Stimulated activated naive CD8-positive, alpha-beta T cell treated with anti-CD3 and anti-CD28 coated beads, Interleukin-15, Interleukin-2, amounts not matched to agents 100 ng/mL and 50 ng/mL, for 24 hours (primary cell): ENCODE data around the gene NUP93.
A peak's percentile ranks its signal among the peaks of the same experiment; 100 is the strongest.
"Not testable (repeated sequence)": the region's sequence is repeated elsewhere in the genome, so short reads cannot be mapped to it uniquely, and the experiment has no call there.

Experiments
- H3K27ac Mint-ChIP-seq: one replicate; pipeline ENCODE4 v1.8.0; 2021; ENCODE audit warnings: mild to moderate bottlenecking, mixed read lengths
- H3K27me3 Mint-ChIP-seq: one replicate; pipeline ENCODE4 v1.8.0; 2021; ENCODE audit warnings: mixed read lengths
- H3K36me3 Mint-ChIP-seq: one replicate; pipeline ENCODE4 v1.8.0; 2021; ENCODE audit warnings: low read depth, mixed read lengths
- H3K4me1 Mint-ChIP-seq: one replicate; pipeline ENCODE4 v1.8.0; 2021; ENCODE audit warnings: low read depth, mixed read lengths
- H3K4me3 Mint-ChIP-seq: one replicate; pipeline ENCODE4 v1.8.0; 2021; ENCODE audit warnings: mild to moderate bottlenecking, mixed read lengths
- H3K9me3 Mint-ChIP-seq: one replicate; pipeline ENCODE4 v1.8.0; 2021; ENCODE audit warnings: mixed read lengths

Gene NUP93

GRCh38 chr16:56861092-56861610 is 131.2 kb downstream of the NUP93 start:
- peaks cover 53% of the 10 kb centered on the region for H3K4me1 Mint-ChIP-seq
- H3K27ac Mint-ChIP-seq = no peak overlapping the region
- H3K9me3 Mint-ChIP-seq = no peaks in the 10 kb centered on the region
- H3K36me3 Mint-ChIP-seq = no peaks in the 10 kb centered on the region
- H3K27me3 Mint-ChIP-seq = no peaks in the 10 kb centered on the region
- H3K4me3 Mint-ChIP-seq = peak overlapping the region; percentile 42

GRCh38 chr16:56861756-56862155 is 131.8 kb downstream of the NUP93 start:
- H3K27ac Mint-ChIP-seq = peak overlapping the region; percentile 34
- no peaks in the 10 kb centered on the region for H3K9me3 Mint-ChIP-seq
- H3K4me1 Mint-ChIP-seq = peaks cover 53% of the 10 kb centered on the region
- H3K4me3 Mint-ChIP-seq = peak overlapping the region; percentile 27
- H3K36me3 Mint-ChIP-seq = no peaks in the 10 kb centered on the region
- no peaks in the 10 kb centered on the region for H3K27me3 Mint-ChIP-seq

GRCh38 chr16:56862776-56863175 is 132.8 kb downstream of the NUP93 start:
- Mint-ChIP-seq H3K9me3 (no peaks in the 10 kb centered on the region), H3K36me3 (no peaks in the 10 kb centered on the region), H3K4me1 (peaks cover 59% of the 10 kb centered on the region), H3K27ac (no peak overlapping the region), H3K4me3 (no peak overlapping the region), H3K27me3 (no peaks in the 10 kb centered on the region)

- peaks cover 46% of the 10 kb centered on the region for H3K4me1 Mint-ChIP-seq
- no peak within 1 kb of the TSS for H3K27ac Mint-ChIP-seq
- H3K36me3 Mint-ChIP-seq = no peaks in the 10 kb centered on the region
- no peaks in the 10 kb centered on the region for H3K27me3 Mint-ChIP-seq
- no peaks in the 10 kb centered on the region for H3K9me3 Mint-ChIP-seq
- H3K4me3 Mint-ChIP-seq = no peak within 1 kb of the TSS
These were observed 135.0 kb downstream of the NUP93 start, which contains the start of gene SLC12A3 for GRCh38 chr16:56864960-56865359. Gene SLC12A3, plus strand, starts transcription at chr16:56865207. Its CDS starts 29 bp downstream, at chr16:56865236.

GRCh38 chr16:56865394-56866062 is 135.6 kb downstream of the NUP93 start:
- Mint-ChIP-seq H3K36me3 (no peaks in the 10 kb centered on the region), H3K4me3 (no peak overlapping the region), H3K27ac (no peak overlapping the region), H3K27me3 (no peaks in the 10 kb centered on the region), H3K4me1 (peaks cover 46% of the 10 kb centered on the region), H3K9me3 (no peaks in the 10 kb centered on the region)

- Mint-ChIP-seq H3K4me3 (no peak overlapping the region), H3K27me3 (no peaks in the 10 kb centered on the region), H3K9me3 (no peaks in the 10 kb centered on the region), H3K4me1 (peaks cover 32% of the 10 kb centered on the region), H3K27ac (no peak overlapping the region), H3K36me3 (no peaks in the 10 kb centered on the region)
These were observed 137.3 kb downstream of the NUP93 start for GRCh38 chr16:56866955-56867830.

GRCh38 chr16:56868175-56868574 is 138.2 kb downstream of the NUP93 start:
- Mint-ChIP-seq H3K27ac (no peak overlapping the region), H3K36me3 (no peaks in the 10 kb centered on the region), H3K27me3 (no peaks in the 10 kb centered on the region), H3K9me3 (no peaks in the 10 kb centered on the region), H3K4me3 (no peak overlapping the region), H3K4me1 (peaks cover 22% of the 10 kb centered on the region)

GRCh38 chr16:56868766-56869165 is 138.8 kb downstream of the NUP93 start:
- not testable (repeated sequence) for H3K27ac Mint-ChIP-seq, H3K9me3 Mint-ChIP-seq, H3K36me3 Mint-ChIP-seq, H3K4me3 Mint-ChIP-seq, H3K27me3 Mint-ChIP-seq
- H3K4me1 Mint-ChIP-seq = peaks cover 17% of the 10 kb centered on the region

GRCh38 chr16:56869513-56870275 is 139.8 kb downstream of the NUP93 start:
- peak overlapping the region; percentile 61 for H3K27ac Mint-ChIP-seq
- H3K4me3 Mint-ChIP-seq = no peak overlapping the region
- no peaks in the 10 kb centered on the region for H3K27me3 Mint-ChIP-seq
- H3K9me3 Mint-ChIP-seq = no peaks in the 10 kb centered on the region
- peaks cover 17% of the 10 kb centered on the region for H3K4me1 Mint-ChIP-seq
- H3K36me3 Mint-ChIP-seq = no peaks in the 10 kb centered on the region

GRCh38 chr16:56870276-56870888 is 140.5 kb downstream of the NUP93 start:
- Mint-ChIP-seq H3K4me1 (peaks cover 17% of the 10 kb centered on the region), H3K27ac (peak overlapping the region; percentile 16), H3K9me3 (no peaks in the 10 kb centered on the region), H3K36me3 (no peaks in the 10 kb centered on the region), H3K4me3 (no peak overlapping the region), H3K27me3 (no peaks in the 10 kb centered on the region)

GRCh38 chr16:56871172-56871593 is 141.3 kb downstream of the NUP93 start:
- H3K27ac Mint-ChIP-seq = no peak overlapping the region
- peaks cover 17% of the 10 kb centered on the region for H3K4me1 Mint-ChIP-seq
- no peaks in the 10 kb centered on the region for H3K9me3 Mint-ChIP-seq

GRCh38 chr16:56872863-56873391 is 143.0 kb downstream of the NUP93 start:
- no peaks in the 10 kb centered on the region for H3K9me3 Mint-ChIP-seq
- peaks cover 12% of the 10 kb centered on the region for H3K4me1 Mint-ChIP-seq
- no peak overlapping the region for H3K4me3 Mint-ChIP-seq
- H3K27ac Mint-ChIP-seq = no peak overlapping the region
- H3K36me3 Mint-ChIP-seq = no peaks in the 10 kb centered on the region
- no peaks in the 10 kb centered on the region for H3K27me3 Mint-ChIP-seq

More at GRCh38 chr16:56871172-56871593, 141.3 kb downstream of the NUP93 start:
- no peaks in the 10 kb centered on the region for H3K27me3 Mint-ChIP-seq
- no peak overlapping the region for H3K4me3 Mint-ChIP-seq
- no peaks in the 10 kb centered on the region for H3K36me3 Mint-ChIP-seq

- H3K4me1 Mint-ChIP-seq = peaks cover 10% of the 10 kb centered on the region
- no peaks in the 10 kb centered on the region for H3K27me3 Mint-ChIP-seq
- no peaks in the 10 kb centered on the region for H3K9me3 Mint-ChIP-seq
- no peaks in the 10 kb centered on the region for H3K36me3 Mint-ChIP-seq
- H3K27ac Mint-ChIP-seq = no peak overlapping the region
- no peak overlapping the region for H3K4me3 Mint-ChIP-seq
These were observed 144.9 kb downstream of the NUP93 start for GRCh38 chr16:56874800-56875199.

- no peak overlapping the region for H3K27ac Mint-ChIP-seq
- no peak overlapping the region for H3K4me3 Mint-ChIP-seq
- no peaks in the 10 kb centered on the region for H3K27me3 Mint-ChIP-seq
- no peaks in the 10 kb centered on the region for H3K9me3 Mint-ChIP-seq
- no peaks in the 10 kb centered on the region for H3K36me3 Mint-ChIP-seq
- H3K4me1 Mint-ChIP-seq = peaks cover 1% of the 10 kb centered on the region
These were observed 146.1 kb downstream of the NUP93 start for GRCh38 chr16:56876048-56876447.
